Ascending aorta (tissue), 2 donors: ENCODE results near the gene LHX8. TPM values are rescaled to one million over a fixed set of nuclear protein-coding genes. Genes with fewer than 3 reads are reported as not detected.

ENCODE experiments used
- DNase-seq, 2 donors: peaks; one replicate each; pipeline ENCODE4 v3.0.0-alpha.2; 2019; ENCODE audit warnings: low spot score in 2 of 2
- H3K27ac ChIP-seq, 2 donors: fragments of 200-600 bp; sonication (generic); one replicate each; pipeline ENCODE4 v1.5.1; 2016 to 2017; ENCODE audit warnings: mild to moderate bottlenecking in 1 of 2
- H3K27me3 ChIP-seq: fragments of 200-600 bp; sonication (generic); one replicate; pipeline ENCODE4 v1.5.1; 2017
- H3K36me3 ChIP-seq, 2 donors: fragments of 200-600 bp; sonication (generic); one replicate each; pipeline ENCODE4 v1.5.1; 2016
- H3K4me1 ChIP-seq, 2 donors: fragments of 200-600 bp; sonication (generic); one replicate each; pipeline ENCODE4 v1.5.1; 2016 to 2017; ENCODE audit warnings: mild to moderate bottlenecking in 1 of 2
- H3K4me3 ChIP-seq, 2 donors: fragments of 200-600 bp; sonication (generic); one replicate each; pipeline ENCODE4 v1.5.1; 2016 to 2017; ENCODE audit warnings: mild to moderate bottlenecking in 1 of 2
- H3K9me3 ChIP-seq, 2 donors: fragments of 200-600 bp; sonication (generic); one replicate each; pipeline ENCODE4 v1.5.1; 2016
- intact Hi-C: fragments of 100-400 bp; cut with DNase I; formaldehyde crosslinking; loops from one replicate; pipeline ENCODE4 v1.15.1; 2023
- total RNA-seq: library from RNA; depleted of rRNA; stranded (reverse); fragments of >200 nt; gene quantifications from one replicate; pipeline ENCODE4 v1.1.0, GENCODE V29; 2016
- TF ChIP-seq, protein P1 (sequence below), 3 experiments: fragments of 200-600 bp in 2 of 3; fragments of 450-650 bp in 1 of 3; sonication (generic) in 2 of 3; IDR thresholded peaks; one replicate each; pipeline ENCODE4 v1.5.1; 2016 to 2019; ENCODE audit warnings: antibody characterized with exemption in 3 of 3, mild to moderate bottlenecking in 1 of 3, moderate library complexity in 1 of 3

Gene LHX8
- total RNA-seq, 1 donor from 2014 or later: not detected

DNA sequence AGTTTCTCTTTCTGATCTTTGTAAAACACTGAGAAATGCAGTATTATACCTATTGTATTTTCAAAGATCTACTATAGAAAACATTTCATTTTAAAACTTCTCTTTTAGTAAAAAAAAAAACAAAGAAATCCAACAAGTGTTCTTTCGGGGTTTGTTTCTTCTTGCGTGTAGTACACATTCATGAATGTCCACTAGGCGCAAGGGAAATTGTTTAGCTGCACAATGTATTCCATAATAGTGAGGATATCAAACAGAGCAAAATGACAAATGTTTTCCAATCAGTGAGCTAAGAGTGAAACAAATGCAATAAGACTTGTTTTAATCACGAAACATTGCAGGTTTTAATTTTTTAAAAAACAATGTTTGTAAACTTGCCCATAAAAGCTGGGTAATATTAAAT lies 68.6 kb downstream of the LHX8 start:
- no peak for DNase-seq
- H3K27ac ChIP-seq: no peak overlapping the region
- H3K4me1 ChIP-seq: no peaks in the 10 kb centered on the region
- H3K4me3 ChIP-seq: no peak overlapping the region
- TF ChIP-seq, protein P1, sequence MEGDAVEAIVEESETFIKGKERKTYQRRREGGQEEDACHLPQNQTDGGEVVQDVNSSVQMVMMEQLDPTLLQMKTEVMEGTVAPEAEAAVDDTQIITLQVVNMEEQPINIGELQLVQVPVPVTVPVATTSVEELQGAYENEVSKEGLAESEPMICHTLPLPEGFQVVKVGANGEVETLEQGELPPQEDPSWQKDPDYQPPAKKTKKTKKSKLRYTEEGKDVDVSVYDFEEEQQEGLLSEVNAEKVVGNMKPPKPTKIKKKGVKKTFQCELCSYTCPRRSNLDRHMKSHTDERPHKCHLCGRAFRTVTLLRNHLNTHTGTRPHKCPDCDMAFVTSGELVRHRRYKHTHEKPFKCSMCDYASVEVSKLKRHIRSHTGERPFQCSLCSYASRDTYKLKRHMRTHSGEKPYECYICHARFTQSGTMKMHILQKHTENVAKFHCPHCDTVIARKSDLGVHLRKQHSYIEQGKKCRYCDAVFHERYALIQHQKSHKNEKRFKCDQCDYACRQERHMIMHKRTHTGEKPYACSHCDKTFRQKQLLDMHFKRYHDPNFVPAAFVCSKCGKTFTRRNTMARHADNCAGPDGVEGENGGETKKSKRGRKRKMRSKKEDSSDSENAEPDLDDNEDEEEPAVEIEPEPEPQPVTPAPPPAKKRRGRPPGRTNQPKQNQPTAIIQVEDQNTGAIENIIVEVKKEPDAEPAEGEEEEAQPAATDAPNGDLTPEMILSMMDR (IDR thresholded peaks at IDR 0.05): no peak
- H3K9me3 ChIP-seq: no peaks in the 10 kb centered on the region
- H3K27me3 ChIP-seq: no peaks in the 10 kb centered on the region
- H3K36me3 ChIP-seq: no peaks in the 10 kb centered on the region
- intact Hi-C loops: loop anchor here (5.0 kb wide), 1 partner anchor 430 kb away; no protein-coding TSS in a partner anchor

DNA sequence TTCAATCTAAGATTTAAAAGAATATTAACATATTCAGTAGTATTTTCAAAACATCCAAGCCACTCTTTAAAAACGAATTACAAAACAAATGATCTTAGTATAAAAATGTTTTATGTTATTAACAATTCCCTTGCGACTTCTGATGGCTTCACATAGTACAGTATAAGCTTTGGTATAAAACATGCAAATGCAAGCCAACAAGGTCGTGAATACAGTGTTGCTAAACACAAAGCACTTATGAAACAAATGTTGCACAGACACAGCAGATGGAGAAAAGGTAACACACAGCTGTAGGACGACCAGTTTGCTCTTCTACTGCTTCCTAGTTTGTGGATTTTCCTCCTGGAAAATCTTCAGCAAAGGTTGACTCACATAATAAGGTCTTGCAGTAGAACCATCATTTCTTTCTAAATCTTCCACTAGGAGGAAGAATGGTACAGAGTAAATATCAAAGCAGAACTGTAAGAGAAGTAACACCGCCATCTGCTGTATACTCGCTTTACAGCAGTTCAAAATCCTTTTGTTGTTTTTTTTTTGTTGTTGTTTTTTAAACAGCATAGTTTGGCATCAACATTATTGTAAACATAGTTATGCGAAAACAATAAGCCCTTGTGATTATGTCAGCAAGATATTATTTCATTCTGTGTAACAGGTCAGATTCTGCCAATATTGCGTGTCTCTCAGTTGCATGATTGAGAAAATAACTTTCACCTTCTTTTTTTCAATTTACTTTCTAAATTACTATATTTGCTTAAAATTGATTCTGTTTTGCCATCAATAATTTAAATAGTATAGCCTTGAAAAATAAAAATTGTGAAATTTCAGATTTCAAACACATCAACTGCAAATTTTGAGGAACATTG lies 69.5 kb downstream of the LHX8 start:
- intact Hi-C loops: loop anchor here (5.0 kb wide), 1 partner anchor 431 kb away; no protein-coding TSS in a partner anchor
- H3K4me1 ChIP-seq: no peaks in the 10 kb centered on the region
- TF ChIP-seq, protein P1 (IDR thresholded peaks at IDR 0.05): peak in 1 of 3 experiments; percentile 44
- no peaks in the 10 kb centered on the region for H3K36me3 ChIP-seq
- no peak for DNase-seq
- no peak overlapping the region for H3K4me3 ChIP-seq
- no peaks in the 10 kb centered on the region for H3K27me3 ChIP-seq
- no peak overlapping the region for H3K27ac ChIP-seq
- H3K9me3 ChIP-seq: no peaks in the 10 kb centered on the region

DNA sequence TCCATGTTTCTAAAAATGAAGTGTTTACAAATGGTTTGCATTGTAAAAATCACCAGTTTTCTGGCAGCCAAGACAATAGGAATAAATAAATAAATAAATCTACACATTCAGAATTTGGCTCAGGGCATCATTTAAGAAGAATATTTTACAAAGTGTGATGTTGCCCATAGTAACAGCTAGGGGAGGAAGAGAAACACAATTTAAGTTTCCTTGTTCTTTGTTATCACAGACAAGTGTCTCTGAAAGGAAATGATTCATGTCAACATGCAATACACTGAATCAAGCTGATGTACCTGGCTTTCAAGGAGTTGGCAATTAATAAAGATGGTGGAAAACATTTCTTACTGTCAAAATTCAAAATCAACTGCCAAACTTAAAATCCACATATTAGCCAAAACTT lies 74.7 kb downstream of the LHX8 start:
- Histone ChIP-seq H3K9me3 (no peaks in the 10 kb centered on the region), H3K4me3 (no peak overlapping the region), H3K27me3 (no peaks in the 10 kb centered on the region), H3K36me3 (no peaks in the 10 kb centered on the region), H3K4me1 (no peaks in the 10 kb centered on the region), H3K27ac (no peak overlapping the region)
- DNase-seq: no peak
- intact Hi-C loops: no loop called here
- TF ChIP-seq, protein P1 (IDR thresholded peaks at IDR 0.05): no peak
